Stimulated activated CD4-positive, alpha-beta T cell treated with anti-CD3 and anti-CD28 coated beads, TNF-alpha, amount 100 ng/mL, for 4 hours (primary cell): ENCODE data around the gene VAV2.
"Not testable (repeated sequence)": the region's sequence is repeated elsewhere in the genome, so short reads cannot be mapped to it uniquely, and the experiment has no call there.

Source experiments
- DNase-seq, 3 experiments: peaks; one replicate each; pipeline ENCODE4 v3.0.0-alpha.2; 2020; ENCODE audit warnings: low read depth in 3 of 3

The VAV2 gene

DNA sequence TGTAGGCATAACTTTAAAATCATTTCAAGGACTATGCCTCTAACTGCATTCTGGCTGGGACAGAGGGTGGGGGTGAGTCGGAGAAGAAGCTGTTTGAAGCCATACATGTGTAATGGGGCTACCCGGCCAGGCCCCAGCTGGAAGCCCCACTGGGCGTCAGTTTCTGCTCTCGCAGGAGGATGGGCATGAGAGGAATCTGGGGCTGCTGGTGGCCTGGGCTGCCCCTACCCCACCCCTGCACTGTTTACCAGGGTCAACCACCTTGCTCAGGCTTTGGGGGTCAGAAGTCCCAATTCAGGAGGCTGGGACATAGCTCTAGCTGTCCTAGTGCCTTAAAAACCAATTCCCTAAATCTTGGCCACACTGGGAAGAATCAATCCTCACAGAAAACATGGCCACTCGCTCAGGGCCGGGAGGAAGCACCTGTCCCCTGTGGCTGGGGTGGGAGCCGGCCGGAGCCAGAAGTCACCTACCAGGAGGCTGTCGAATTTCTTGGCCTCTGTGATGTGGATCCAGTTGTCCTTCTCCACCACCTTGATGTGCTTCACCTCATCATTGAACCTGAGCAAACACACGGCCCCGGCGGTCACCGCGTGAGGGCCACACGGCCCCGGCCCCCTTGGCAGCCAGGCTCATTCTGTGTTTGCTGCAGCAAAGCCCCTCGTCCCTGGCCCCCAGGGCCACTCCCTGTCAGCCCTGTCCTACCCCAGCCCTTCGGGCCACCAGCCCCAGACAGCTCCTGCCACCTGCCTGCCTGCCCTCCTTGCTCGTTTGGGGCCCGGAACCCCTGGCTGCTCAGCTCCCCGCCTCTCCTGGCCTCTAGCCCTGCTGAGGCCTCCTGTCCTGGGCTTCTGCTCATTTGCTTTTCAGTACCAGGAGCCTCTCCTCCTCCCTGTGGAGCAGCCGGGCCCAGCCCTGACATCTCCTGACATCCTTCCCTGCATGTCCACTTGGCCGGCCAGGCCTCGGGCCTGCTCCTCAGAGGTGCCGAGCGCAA, 220.3 kb downstream of the VAV2 start:
- no peak for DNase-seq

DNA sequence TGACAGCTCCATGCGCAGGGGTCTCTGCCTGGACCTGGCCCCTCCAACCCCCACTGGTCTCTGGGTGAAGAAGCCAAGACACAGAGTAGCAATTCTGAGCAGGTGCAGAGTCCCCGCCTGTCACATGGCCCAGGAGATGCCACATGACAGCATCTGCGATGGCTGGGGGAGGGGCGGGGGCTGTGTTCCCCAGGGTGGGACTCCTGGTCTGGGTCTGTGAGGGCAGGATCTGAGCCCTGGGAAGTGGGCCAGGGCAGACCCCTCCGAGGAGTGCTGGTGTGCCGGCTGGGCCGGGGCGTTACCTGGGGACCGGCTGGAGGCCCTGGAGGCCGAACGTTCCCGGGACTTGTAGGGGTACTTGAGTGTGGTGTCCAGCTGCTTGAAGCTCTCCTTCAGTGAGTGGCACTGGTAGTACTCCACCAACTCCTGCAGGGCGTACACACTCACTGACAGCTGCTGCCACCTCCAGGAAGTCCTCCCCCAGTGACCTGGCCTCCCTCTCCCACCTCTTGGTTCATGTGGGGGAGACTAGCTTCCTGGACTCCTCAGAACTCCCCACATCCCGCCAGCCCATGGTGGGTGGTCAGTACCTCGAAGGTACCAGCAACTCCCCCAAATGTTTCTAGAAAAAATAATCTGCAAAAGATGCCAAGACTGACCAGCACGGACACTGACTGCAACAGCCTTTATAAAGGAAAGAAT, 221.9 kb downstream of the VAV2 start:
- no peak for DNase-seq

DNA sequence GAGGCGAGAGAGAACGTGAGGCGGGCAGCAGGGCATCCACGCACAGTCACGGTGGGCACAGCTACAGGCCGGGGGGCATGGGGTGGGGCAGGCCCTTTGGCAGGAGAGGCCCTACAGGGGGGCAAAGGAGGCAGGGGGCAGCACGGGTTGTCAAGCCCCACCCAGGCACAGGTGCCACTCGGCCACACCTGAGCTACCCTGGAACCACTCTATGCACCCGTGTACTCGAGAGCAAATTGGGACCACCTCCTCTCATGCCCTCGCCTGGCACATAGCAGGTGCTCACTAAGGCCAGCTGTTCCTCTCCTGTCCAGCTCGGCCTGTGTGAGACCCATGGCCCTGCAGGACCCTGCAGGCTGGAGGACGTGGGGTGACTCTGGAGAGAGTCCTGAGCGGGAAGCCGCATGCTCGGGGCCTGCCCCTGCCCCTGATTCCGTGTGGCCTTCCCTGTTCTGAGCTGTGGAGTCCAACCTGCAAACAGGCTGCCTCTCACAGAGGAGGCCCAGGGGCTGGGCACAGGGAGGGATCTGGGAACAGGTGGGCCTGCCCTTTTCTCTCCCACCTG, 222.5 kb downstream of the VAV2 start:
- DNase-seq = no peak

DNA sequence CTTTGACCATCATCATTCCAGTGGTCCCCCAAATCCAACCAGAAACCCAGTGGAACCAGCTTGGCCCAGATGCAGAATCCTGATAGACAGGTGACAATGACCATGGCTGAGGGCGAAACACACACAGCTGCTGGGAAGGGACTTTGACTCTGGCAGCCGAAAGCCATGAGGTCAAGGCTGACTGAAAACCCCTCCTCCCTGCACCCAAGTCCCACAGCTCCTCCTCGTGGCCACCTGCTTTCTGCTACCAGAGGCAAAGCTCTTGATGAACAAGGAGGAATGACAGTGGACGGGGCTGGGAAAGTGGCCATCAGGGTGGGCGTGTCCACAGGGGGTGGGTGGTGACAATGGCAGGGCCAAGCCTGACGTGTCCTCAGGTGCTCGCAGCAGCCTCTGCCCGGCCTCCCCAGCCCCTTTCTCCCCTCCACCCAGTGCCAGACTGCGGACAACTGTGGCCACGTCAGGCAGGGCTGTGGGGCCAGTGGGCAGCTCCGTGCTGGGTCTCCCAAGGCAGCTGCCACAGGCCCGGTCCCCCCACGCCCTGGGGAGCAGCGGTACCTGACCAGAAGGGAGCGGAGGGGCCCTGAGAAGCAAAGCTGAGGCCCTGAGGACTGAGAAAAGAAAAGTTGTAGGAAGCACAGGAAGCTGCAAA, 223.1 kb downstream of the VAV2 start:
- no peak for DNase-seq

DNA sequence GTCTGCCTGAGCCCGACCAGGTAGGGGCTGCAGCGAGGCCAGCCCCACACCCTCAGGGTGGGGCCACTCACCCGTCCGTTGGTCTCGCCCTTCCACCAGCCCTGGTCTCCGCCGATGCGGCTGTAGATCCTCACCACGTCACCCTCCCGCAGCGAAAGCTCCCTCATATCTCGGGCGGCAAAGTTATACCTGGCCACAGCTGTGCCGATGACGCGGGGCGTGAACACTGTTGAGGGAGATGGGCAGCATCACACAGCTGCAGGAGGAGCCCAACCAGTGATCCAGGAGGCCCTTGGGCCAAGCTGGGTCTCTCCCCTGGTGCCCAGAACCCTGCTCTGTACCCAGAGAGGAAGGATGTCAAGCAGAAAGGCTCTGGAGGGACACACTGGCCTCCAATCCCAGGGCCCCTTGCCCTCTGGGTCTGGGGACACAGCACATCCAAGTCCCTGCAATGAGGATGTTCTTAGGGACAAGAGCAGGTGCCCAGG, 223.7 kb downstream of the VAV2 start:
- no peak for DNase-seq

DNA sequence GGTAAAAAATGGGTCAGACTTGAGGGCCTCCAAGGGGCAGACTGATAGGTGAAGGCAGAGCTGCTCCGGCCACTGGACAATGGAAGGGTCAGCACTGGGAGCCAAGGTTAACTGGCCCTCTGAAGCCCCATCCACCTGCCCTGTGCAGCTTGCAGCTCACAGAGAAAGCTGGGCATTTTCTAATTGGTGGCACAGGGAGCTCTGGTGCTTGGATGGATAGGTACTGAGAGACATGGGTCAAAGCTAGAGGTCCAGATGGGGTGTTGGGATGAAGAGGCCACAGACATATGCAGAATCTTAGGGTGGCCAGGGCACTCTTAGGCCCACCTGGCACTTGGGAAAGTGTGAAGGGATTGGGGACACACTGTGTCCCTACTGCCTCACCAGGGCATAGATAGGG, 224.5 kb downstream of the VAV2 start:
- DNase-seq = no peak

DNA sequence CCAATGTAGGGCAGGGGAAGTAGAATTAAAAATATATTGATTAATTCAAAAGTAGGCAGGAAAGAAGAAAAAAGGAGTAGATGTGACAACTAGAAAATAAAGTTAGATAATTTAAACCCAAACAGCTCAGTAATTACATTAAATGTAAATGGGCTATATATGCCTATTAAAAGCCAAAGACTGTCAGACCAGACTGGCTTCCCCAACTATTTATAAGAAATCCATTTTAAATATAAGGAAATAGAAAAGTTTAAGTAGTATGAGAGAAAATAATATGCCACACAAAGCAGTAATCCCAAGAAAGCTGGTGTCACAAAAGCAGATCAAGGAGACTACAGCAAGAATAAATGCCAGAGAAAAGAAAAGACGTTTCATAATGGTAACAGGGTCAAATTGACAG, 225.1 kb downstream of the VAV2 start:
- no peak for DNase-seq

DNA sequence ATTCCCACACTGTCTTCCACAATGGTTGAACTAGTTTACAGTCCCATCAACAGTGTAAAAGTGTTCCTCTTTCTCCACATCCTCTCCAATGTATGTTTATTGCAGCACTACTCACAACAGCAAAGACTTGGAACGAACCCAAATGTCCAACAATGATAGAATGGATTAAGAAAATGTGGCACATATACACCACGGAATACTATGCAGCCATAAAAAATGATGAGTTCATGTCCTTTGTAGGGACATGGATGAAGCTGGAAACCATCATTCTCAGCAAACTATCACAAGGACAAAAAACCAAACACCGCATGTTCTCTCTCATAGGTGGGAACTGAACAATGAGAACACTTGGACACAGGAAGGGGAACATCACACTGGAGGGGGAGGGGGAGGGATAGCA, 225.9 kb downstream of the VAV2 start:
- DNase-seq = not testable (repeated sequence)

DNA sequence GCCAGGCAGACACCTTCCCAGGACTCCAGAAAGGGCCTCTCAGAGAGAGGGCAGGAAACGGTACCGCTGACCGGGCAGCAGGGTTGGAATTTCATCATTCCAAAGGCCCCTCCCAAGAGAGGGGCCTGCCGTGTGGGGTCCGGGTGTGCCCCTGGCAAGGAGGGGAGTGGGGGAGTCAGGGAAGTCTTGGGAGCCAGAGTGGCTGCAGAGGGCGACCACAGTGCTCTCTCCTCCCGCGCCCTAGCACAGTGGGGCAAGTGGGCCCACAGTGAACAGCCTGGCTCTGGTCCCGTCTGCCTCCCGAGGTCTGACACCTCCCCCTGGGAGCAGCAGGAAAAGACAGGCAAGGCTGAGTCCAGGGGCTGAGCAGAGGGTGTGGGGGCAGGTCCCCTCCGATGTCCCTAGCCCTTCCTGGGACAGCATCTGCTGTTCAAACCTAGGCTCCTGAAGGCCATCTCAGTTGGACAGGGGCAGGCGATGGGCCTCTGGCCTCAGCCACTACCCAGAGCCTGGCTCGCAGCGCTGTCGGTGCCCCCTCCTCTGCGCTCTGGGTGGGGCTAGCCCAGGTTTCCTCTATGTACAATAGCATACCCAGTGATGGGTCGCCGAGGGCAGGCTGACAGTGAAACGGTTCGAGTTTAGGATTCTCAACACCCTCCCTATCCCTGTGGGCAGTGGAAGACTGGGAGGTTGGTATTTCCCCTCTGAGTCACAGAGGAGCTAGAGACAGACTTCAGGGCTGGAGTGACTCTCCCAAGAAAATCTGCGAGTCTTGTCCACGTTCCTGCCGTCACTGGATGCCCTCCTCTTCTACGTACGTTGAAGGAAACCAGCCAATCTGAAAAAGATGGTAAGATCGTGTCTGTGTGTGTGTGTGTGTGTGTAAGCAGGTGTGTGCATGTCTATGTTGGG, 228.6 kb downstream of the VAV2 start:
- DNase-seq = no peak

DNA sequence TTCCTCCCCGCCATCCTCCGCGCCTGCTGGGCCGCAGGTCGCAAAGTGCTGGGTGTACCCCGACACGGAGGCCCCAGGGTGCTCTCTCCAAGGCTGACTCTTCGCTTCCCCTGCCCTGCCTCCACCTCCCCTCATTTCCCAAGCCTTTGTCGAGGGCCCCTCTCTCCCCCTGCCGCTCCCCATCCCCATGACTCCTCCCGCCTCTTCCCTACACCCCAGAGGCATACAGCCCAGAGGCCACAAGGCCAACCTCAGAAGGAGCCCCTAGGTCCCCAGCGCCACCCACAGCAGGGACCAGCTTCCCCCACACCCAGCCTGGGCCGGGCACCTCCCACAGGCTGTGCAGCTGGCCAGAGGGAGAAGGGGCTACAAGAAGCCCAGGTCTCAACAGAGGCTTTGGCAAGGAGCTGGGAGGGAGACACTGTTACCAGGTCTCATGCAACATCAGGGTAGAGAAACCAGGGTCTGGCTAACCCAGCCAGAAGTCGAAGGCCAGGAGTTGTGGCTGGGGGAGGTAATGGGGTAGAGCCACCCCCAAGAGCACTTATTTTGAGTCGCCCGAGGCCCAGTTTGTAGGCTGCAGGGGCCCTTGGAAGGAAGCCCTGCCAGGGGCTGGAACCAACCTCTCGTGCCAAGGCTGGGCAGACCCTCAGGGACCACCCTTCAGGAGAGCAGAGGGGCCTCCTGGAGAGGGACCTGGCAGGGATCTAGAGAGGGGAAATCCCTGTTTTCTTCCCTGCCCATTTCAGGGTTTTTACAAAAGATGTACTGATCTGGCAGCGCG, 229.4 kb downstream of the VAV2 start:
- DNase-seq = no peak

DNA sequence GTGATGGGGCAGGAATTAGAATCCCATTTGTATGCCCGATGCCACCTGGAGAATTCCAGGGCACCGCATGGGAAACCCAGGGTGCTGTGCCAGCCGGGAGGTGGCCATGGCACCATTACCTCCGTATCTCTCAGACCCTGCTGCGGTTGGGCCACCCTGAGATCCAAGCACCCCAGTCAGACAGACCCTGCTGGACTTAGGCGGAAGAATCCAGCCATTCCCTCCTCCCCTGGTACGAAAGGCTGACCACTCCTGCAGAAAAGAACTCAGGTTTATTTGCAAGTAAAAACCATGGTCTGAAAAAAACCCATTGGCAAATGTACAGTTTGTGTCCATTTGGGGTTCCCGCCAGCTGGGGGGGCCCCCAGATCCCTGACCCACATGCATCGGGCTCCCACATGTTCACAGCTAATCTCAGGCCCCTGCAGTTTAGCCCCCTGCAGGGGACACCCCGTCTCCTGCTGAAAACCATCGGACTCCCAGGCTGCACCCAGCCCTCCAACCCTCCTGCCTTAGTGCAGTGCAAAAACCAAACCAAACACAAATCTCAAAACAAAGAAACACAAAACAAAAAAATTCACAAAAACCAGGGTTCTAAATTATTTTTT, 230.4 kb downstream of the VAV2 start:
- no peak for DNase-seq

DNA sequence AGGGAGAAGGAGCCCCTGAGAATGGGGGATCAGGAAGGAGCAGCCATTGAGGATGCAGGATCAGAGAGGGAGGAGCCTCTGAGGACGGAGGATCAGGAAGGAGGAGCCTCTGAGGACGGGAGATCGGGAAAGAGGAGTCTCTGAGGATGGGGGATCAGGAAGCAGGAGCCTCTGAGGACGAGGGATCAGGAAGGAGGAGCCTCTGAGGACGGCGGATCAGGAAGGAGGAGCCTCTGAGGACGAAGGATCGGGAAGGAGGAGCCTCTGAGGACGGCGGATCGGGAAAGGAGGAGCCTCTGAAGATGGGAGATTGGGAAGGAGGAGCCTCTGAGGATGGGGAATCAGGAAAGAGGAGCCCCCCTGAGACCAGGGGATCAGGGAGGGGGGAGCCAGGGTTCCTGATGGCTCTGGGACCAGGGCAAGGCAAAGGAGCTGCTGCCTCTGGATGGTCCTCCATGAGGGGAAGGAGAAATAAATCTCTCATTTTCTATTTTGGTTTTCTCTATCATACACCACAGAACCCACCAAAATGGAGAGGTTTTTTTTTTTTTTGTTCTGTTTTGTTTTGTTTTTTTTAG, 231.3 kb downstream of the VAV2 start:
- DNase-seq = no peak

DNA sequence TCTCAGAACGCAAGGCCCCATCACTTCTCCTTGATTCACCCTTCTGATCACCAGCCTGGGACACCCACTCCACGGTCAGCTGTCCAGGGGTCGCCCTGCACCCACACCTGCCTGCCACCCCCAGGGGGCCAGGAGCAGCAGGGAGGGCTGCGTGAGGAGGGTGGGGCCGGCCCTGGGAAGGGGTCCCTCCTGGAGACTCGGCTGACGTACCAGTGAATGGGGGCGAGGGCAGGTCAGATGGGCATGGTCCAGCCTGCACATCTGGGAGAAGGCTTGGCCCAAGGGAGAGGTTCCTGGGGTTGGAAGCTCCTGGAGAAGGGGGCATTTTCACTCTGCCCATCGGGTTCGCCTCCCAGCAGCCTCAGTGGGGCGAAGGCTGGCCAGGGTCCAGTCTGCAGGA, 232.2 kb downstream of the VAV2 start:
- DNase-seq = no peak

DNA sequence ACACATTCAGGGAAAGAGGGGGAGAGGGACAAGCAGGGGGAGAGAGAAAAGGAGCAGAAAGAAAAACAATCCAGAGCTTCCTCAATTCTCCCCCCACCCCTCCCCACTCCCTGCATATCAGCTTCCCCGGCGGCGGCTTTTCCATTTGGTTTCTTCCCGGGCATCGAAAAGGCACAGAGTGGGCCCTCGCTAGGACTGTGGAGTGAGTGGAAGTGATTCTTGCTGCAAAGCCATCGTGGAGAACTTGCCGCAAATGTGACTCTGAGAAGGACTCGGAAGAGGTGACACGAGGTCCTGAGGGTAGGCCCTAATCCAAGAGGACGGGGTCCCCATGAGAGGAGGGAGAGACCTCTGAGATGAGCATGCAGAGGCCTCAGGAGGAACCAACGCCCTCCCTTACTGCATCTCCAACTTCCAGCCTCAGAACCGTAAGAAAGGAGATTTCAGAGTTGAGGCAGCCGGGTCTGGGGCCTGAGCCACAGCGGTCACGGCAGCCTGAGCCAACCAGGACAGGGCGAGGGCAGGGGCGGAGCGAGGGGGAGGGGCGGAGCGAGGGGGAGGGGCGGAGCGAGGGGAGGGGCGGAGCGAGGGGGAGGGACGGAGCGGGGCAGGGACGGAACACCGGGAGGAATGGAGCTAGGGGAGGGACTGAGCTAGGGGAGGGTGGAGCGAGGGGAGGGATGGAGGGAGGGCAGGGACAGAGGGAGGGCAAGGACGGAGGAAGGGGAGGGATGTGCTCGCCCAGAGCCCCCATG, 232.8 kb downstream of the VAV2 start:
- DNase-seq = no peak

DNA sequence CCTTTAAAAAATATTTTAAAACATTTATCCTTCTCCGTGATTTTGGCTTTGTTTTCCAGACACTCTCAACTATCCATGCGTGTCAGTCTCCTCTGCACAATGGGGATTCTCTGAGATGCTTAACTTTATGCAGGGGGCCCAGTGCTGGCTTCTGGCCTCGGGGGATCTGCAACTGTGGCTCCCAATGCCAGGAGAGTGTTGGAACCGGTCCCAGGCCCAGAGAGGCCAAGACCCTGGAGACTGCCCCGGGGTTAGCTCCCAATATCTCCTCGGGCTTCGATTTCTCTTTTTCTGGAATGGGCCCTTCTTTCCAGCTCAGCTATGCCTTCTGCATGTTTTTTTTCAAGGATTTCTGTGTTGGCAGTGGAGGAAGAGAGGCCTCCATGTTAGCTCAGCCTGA, 233.9 kb downstream of the VAV2 start:
- DNase-seq = no peak

DNA sequence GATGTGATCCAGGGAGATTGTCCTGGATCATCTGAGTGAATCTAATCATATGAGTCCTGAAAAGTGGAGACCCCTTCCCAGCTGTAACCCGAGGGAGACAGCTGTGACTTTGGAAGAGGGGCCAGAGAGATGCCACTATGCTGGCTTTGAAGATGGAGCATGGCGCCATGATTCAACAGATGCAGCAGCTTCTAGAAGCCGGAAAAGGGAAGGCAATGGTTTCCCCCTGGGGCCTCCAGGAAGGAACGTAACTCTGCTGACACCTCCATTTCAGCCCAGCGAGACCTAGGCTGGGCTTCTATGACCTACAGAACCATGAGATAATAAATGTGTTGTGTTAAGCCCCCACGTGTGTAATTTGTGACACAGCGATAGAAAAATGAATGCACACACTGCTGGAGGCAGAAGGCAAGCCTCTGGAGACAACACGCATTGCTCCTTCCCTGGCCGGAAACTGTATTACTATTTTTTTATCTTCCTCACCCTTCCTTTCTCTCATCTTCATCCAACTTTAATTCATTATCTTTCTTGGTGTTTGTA, 237.4 kb downstream of the VAV2 start:
- DNase-seq = no peak

DNA sequence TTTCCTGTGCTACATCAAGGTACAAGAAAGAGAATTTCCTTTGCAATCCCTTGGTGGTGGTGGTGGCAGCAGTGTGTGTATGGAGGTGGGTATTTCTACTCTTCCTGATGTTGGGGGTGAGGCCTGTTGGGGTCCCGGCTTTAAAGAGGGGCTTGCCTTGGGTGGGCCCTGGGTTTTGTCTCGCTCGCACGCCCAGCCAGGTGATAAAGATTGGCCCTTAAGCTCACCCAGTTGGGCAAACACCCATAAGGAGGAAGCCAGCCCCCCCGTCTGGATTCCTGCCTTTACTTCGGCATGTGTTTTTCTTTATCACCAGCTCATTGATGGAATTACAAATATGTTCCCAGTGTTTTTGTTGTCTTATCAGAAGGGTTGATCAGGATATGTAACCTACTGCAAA, 237.9 kb downstream of the VAV2 start:
- no peak for DNase-seq

DNA sequence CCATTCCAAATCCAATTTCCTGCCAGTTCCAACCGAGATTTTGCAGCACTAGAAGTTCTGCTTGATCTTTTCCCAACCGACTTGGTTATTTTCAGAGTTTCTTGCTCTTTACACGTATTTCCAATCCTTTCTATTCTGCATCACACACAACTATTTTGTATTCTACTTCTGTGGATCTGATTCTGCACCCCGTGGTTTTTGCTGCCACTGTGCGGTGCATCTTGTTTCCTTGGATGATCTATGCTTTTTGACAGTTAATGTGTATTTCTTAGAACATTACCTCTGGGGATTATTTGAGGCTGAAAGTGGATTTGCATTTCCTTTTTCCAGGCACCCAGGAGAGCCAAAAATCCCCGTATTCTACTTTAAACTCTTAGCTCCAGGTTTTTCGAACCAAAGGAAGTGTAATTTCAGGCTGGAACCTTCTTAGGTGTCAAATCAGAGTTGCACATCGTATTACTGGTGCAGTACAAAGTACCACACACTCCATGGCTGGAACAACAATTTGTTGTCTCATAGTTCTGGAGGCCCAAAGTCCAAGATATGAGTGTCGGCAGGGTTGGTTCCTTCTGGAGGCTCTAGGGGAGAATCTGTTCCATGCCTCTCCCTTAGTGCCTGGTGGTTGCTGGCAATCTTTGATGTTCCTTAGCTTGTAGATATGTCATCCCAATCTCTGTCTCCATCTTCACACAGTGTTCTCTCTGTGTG, 239.2 kb downstream of the VAV2 start:
- no peak for DNase-seq
